Mesodermal cell (in vitro differentiated cells): Measurements from ENCODE around the gene PIPOX.

Experiments used
- H3K27ac ChIP-seq: 2 replicates; pipeline ENCODE4 v1.7.0; 2013; ENCODE audit warnings: mild to moderate bottlenecking, low read depth, low read length, moderate library complexity; ENCODE audit not compliant: severe bottlenecking
- H3K36me3 ChIP-seq: 2 replicates; pipeline ENCODE4 v1.7.1; 2013; ENCODE audit warnings: mild to moderate bottlenecking, low read length, moderate library complexity; ENCODE audit not compliant: control insufficient read depth, insufficient read depth
- H3K4me1 ChIP-seq: one replicate; pipeline ENCODE4 v1.7.1; 2013; ENCODE audit warnings: mild to moderate bottlenecking, low read length; ENCODE audit not compliant: insufficient read depth, control insufficient read depth, poor library complexity, severe bottlenecking
- H3K4me3 ChIP-seq: 2 replicates; pipeline ENCODE4 v1.7.0; 2013; ENCODE audit warnings: low read length, control low read depth, mild to moderate bottlenecking; ENCODE audit not compliant: insufficient read depth, poor library complexity, severe bottlenecking; ENCODE audit errors: extremely low read depth
- H3K9me3 ChIP-seq: 2 replicates; pipeline ENCODE4 v1.7.1; 2013; ENCODE audit warnings: mild to moderate bottlenecking, low read length, moderate library complexity; ENCODE audit not compliant: control insufficient read depth
- WGBS, 2 experiments: methylation state at CpG; one replicate each; pipeline ENCODE4 v1.1.5; 2013; ENCODE audit warnings: missing lambda C conversion rate in 2 of 2; ENCODE audit not compliant: insufficient coverage in 2 of 2; 5-methylcytosine and 5-hydroxymethylcytosine counted together

The PIPOX gene

DNA sequence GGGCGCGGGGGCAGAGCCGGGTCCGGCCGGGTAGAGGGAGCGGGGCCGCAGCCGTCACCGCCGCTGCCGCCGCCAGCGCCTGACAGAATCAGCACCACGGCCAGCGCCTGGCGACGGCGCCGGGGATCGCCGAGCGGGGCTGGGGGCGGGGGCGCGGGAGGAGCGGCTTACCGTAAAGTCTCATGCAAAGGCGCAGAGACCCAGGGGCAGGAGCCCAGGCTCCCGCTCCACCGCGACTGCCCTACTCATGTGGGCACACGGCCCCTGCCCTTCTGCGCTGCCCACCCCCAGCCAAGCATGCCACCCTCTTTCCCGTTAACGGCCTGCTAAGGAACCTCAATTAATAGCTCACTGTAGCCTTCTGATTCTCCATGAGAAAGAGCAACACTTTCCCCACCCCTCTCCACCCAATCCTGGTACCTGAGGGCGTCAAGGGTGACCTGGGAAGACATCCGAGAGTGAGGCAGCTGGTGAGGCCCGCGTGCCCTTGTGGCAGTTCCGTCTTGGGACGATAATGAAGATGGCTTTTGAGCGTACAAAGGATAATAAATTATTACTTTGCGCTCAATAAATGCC lies 36.9 kb upstream of the PIPOX start, which contains the start of gene SEZ6:
Gene SEZ6 (minus strand): TSS at position 98 of the 576 bp plus-strand sequence. CDS start 164 bp downstream, outside the sequence.
- Histone ChIP-seq H3K27ac (no peak within 1 kb of the TSS), H3K4me1 (peaks cover 24% of the 10 kb centered on the region), H3K9me3 (no peaks in the 10 kb centered on the region), H3K4me3 (no peak within 1 kb of the TSS), H3K36me3 (no peaks in the 10 kb centered on the region)
- WGBS, 2 experiments: 4 to 7% methylated on average over 26 to 42 of the region's 43 CpGs

DNA sequence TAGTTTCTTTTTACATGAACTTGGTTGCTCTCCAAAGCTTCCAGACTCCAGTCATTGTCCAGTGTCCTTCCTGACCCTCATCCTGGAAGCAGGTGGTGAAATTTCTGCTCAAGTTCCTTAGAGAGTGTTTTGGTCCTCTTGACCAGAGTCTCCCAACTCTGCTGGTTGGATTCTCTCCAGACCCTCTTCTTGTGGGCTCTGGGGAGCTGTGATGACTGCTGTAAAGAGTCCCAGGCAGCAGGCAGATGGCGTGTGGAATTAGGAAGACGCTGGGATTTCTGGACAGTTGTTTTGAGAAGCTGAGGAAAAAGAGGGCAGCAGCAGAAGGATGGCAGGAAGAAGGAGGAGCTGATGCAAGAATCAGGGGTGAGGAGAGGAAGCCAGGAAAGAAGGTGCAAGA lies 35.5 kb upstream of the PIPOX start:
- H3K4me1 ChIP-seq: peaks cover 18% of the 10 kb centered on the region
- WGBS, 2 experiments: 76 to 88% methylated on average over 2 of the region's 2 CpGs
- no peak overlapping the region for H3K4me3 ChIP-seq
- H3K36me3 ChIP-seq: no peaks in the 10 kb centered on the region
- no peaks in the 10 kb centered on the region for H3K9me3 ChIP-seq
- no peak overlapping the region for H3K27ac ChIP-seq

DNA sequence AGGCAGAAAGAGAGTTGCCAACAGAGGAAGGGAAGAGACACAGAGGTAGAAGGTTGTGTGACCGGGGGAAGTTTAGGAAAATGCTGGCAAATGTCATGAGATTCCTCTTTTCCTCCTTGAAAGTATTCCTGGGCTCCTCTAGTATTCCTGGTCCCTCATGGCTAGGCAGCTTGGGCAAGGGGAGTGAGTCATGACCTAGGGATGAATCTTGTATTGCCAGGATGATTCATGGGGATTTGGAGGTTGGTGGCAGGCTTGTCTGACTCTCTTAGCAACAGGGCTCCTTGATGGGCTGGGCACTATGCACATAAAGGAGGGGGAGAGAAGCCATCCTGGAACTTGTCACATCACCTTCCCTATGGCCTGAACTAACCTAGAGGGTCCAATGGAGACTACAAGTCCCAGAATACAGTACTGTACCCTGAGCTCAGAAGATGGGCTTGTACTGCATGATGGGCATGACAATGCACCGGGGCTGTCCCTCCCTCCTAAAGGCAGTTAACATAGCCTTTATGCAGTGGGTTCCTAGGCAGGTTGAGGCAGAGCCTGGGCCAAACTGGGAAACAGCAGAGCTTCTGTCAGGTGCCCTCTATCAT lies 35.0 kb upstream of the PIPOX start:
- Histone ChIP-seq H3K27ac (no peak overlapping the region), H3K36me3 (no peaks in the 10 kb centered on the region), H3K4me1 (peaks cover 16% of the 10 kb centered on the region), H3K9me3 (no peaks in the 10 kb centered on the region), H3K4me3 (no peak overlapping the region)
- 60 to 66% methylated on average over 1 to 2 of the region's 2 CpGs for WGBS, 2 experiments

DNA sequence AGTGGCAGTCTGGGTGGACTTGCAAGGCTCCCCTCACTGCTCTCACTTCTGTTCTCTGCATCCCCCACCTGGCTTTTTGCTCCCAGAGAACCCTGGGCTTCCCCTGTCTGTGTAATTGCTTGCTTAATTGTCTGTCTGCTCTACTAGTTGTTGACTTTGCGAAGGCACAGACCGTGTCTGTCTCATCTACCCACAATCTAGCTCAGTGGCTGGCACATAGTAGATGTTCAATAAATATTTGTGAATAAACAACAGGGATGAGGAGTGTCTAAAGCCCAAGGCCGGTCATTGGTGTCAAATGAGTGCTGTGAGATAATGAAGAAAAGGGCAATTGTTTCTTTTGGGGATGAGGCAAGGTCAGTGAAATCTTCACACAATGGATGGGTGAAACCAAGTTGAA lies 34.4 kb upstream of the PIPOX start:
- no peaks in the 10 kb centered on the region for H3K36me3 ChIP-seq
- no peak overlapping the region for H3K27ac ChIP-seq
- no peaks in the 10 kb centered on the region for H3K9me3 ChIP-seq
- peaks cover 16% of the 10 kb centered on the region for H3K4me1 ChIP-seq
- 82 to 94% methylated on average over 1 to 3 of the region's 3 CpGs for WGBS, 2 experiments
- no peak overlapping the region for H3K4me3 ChIP-seq

DNA sequence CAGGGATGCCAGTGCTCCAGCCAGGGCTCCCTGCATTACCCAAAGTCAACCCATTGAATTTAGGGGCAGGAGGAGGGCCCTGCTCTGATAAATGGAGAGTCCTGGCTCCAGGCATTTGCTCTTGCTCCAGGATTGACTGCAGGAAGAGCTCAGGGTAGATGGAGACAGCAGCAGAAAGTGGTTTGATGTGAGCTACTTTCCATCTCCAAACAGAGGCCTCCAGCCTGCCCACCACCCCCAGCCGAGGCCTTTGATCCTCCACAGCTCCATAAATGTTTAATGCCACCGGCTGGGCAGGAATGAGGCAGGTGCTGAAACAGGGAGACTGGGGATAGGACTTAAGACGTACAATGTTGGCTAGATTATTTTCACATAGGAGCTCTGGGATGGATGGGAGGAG lies 32.8 kb upstream of the PIPOX start:
- WGBS, 2 experiments: 35 to 53% methylated on average over 2 to 3 of the region's 3 CpGs
- H3K36me3 ChIP-seq: no peaks in the 10 kb centered on the region
- no peaks in the 10 kb centered on the region for H3K9me3 ChIP-seq
- peaks cover 16% of the 10 kb centered on the region for H3K4me1 ChIP-seq
- H3K27ac ChIP-seq: no peak overlapping the region
- H3K4me3 ChIP-seq: no peak overlapping the region

DNA sequence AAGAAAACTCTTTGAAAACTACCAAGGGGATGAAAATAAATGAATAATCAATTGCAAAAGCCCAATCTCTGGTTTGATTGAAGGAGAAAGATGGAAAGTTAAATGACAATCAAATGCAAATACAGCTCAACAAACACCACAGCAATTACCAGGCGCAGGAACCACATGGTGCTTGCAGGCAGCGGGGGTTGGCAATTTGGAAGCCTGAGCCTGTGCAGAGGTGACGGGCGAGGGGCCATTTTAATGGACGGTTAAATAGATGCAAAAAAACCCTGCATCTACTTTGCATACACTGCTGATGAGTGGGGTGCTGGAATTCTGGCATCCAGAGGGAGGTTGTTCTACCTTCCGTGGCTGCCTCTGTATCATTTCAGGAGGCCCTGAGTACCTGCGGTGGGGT lies 32.4 kb upstream of the PIPOX start:
- Histone ChIP-seq H3K9me3 (no peaks in the 10 kb centered on the region), H3K4me1 (peaks cover 16% of the 10 kb centered on the region), H3K36me3 (no peaks in the 10 kb centered on the region), H3K4me3 (no peak overlapping the region), H3K27ac (no peak overlapping the region)
- WGBS, 2 experiments: 77 to 81% methylated on average over 7 of the region's 7 CpGs

DNA sequence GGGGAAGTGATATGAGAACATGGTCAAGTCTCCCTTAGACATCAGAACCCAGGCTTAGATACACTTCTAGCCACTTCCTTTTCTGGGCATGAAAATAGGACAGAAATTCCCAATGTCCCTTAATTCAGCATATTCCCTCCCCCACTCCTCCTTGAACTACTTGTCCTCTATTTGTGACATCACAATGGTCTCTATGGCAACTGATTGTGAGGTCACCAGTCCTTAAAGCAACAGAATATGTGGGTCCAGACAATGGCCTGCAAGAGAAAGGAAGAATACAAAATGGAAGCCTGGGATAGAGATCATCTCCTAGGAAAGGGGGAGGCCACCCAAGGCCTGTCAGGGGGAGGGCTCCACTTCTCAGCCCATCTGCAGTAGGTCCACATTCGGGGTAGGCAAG lies 30.4 kb upstream of the PIPOX start:
- Histone ChIP-seq H3K9me3 (no peaks in the 10 kb centered on the region), H3K4me1 (peaks cover 3% of the 10 kb centered on the region), H3K36me3 (no peaks in the 10 kb centered on the region), H3K4me3 (no peak overlapping the region), H3K27ac (no peak overlapping the region)
- 90 to 93% methylated on average over 1 of the region's 1 CpG for WGBS, 2 experiments

DNA sequence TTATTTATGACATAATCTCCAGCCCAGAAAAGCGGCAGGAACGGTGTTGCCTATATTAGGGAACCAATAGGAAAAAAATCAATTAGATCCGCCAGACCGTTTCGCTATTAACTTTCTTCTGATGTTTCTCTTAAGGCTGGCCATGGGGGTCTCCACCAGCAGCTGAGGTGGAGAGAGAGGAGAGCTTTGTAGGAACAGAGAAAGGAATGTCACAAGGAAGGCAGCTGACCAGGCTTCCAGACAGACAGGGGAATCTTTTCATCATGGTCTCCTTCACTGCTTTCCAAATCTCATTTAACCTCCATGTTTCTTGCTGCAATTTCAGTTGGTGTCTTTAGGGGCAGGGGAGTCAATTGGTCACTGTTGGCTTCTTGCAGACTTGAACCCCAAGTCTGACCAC lies 28.2 kb upstream of the PIPOX start:
- WGBS, 2 experiments: 71 to 76% methylated on average over 4 to 5 of the region's 5 CpGs
- H3K4me1 ChIP-seq: peaks cover 7% of the 10 kb centered on the region
- no peak overlapping the region for H3K27ac ChIP-seq
- no peaks in the 10 kb centered on the region for H3K36me3 ChIP-seq
- H3K9me3 ChIP-seq: no peaks in the 10 kb centered on the region
- no peak overlapping the region for H3K4me3 ChIP-seq

DNA sequence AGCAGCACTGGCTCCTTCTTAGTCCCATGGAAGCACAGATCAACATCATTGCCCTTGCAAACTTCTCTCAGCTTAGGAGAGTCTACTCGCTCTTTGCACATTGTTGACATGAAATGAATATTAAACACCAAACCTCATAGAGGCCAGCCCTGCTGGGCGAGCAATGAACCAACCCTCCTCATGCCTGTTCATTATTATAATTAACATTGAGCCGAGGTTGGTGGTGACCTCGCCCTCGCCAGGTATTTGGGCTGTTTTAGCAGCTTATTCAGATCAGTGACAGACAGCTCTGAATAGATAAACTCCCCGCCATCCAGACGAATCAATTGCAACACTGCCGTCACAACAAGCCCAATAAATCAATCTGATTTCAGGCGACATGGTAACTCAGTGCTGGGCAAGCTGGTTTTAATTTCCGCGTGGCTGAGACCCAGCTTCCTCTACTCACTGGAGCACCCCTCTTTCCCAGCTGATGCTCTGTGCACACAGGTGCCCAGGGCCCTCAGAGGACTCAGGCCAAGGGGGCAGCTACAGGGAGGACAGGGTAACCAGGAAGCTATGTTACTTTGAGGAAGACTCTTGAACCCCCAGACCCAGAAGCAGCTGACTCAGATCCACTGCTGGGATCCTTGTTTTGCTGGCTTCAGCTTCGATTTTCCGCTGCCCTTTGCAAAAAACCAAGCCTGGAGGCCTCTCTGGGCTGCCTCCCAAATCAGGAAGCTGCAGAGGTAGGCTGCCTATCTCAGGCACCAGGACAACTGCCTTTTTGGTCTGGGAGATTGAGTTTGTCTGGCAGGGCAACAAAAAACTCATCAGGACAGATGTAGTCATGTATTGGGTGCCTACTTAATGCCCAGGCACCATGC lies 26.4 kb upstream of the PIPOX start:
- Histone ChIP-seq H3K9me3 (no peaks in the 10 kb centered on the region), H3K4me1 (peaks cover 12% of the 10 kb centered on the region), H3K4me3 (no peak overlapping the region), H3K36me3 (no peaks in the 10 kb centered on the region), H3K27ac (no peak overlapping the region)
- 81% methylated on average over 8 to 11 of the region's 13 CpGs for WGBS, 2 experiments

DNA sequence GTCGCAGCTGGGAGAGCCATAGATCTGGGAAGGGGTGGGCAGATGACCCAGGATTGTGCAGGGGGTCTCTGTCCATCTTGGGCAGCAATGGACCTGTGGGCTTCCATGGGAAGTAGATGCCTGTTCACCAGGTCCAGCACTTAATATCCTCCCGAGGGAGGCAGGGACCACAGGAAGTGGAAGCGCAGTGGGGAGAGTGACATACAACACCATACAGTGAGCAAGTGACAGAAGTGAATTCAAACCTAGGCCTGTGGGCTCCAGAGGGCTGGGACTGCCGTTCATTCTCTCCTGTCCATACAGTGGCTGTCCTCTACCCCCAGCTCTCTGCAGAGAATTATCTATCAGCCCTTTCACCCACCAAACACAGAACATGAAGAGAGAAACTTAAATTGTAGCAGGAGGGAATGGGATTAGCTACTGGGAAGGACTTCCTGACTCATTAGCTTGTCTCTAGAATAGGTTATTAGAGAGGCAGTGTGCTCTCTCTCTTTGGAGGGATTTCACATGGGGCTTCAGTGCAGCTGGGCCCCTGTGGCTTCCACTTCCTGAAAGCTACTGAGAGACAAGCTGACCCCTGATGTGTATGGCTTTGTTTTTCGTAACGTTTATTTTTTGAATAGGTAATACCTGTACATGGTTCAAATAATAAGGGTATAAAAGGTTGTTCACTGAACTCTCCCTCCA lies 24.0 kb upstream of the PIPOX start:
- H3K9me3 ChIP-seq: no peaks in the 10 kb centered on the region
- no peaks in the 10 kb centered on the region for H3K36me3 ChIP-seq
- WGBS, 2 experiments: 67 to 75% methylated on average over 1 to 2 of the region's 6 CpGs
- no peak overlapping the region for H3K27ac ChIP-seq
- peaks cover 12% of the 10 kb centered on the region for H3K4me1 ChIP-seq
- no peak overlapping the region for H3K4me3 ChIP-seq
